Activated CD8-positive, alpha-beta memory T cell treated with anti-CD3 and anti-CD28 coated beads for 24 hours (primary cell): Measurements from ENCODE around the gene ELFN2.

ENCODE experiments used
- DNase-seq: peaks from one replicate; pipeline ENCODE4 v3.0.0-alpha.2; 2020

ELFN2 gene

DNA sequence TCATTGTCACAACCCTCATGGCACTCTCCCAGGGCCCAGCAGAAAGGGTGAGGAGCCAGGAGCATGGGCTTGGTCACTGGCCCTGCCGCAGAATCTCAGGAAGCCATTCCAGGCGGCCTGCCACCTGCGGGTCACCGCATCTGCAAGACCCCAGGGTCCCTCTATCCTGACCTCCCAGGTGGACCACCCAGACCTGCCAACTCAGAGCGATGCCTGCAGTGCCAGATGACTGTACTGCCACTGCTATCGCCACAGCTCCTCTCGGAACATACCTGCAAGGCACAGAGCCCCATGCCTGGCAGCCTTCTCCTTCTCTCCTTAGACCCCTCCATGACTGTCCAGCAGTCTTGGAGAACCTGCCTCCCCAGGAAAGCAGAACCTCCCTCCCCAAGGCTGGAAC, 26.4 kb upstream of the ELFN2 start:
- DNase-seq = no peak

DNA sequence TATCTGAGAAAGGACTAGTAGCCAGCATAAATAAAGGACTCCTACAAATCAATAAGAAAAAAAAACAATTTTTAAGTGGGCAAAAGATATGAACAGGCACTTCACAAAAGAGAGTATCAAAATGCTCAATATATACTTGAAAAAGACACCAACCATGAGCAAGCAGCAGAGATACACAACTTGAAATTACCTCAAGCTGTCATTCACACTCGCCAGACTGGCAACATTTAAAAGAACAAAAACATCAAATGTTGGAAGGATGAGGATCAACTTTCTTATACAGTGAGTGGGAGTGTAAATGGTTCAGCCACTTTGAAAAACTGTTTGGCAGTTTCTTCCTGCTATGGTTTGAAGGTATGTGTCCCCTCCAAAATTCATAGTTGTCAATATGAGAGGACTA, 23.9 kb upstream of the ELFN2 start:
- DNase-seq = no peak

DNA sequence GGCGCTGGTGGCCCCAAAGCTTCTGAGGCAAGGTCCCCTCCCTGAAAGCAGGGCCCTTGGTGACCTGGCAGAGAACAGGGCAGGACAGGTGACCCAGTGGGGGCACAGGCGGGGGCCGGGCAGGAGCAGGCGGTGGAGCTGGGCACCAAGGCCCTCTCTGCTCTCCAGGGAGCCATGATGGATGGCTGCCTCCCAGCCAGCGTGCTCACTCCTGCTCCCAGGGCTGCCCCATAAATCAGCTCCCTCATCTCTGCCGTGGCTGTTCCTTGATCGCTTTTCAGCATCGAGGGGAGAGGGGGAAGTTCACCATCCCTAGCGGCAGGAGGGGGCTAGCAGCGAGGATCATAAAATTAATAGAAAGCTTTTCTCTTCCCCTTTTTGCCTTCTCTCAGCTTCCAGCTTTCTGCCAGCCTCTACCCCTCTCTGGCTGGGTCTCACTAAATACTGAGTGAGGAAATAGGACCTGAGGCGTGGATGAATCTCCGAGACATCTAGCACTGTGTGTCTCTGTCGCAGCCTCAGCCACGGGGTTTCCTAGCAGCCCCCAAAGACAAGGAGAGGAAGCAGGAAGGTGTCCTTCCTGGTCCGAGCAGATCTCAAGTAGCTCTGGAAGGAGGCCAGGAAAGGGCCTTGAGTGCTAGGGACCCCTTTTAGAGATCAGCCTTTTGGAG, 22.2 kb upstream of the ELFN2 start:
- DNase-seq = no peak

DNA sequence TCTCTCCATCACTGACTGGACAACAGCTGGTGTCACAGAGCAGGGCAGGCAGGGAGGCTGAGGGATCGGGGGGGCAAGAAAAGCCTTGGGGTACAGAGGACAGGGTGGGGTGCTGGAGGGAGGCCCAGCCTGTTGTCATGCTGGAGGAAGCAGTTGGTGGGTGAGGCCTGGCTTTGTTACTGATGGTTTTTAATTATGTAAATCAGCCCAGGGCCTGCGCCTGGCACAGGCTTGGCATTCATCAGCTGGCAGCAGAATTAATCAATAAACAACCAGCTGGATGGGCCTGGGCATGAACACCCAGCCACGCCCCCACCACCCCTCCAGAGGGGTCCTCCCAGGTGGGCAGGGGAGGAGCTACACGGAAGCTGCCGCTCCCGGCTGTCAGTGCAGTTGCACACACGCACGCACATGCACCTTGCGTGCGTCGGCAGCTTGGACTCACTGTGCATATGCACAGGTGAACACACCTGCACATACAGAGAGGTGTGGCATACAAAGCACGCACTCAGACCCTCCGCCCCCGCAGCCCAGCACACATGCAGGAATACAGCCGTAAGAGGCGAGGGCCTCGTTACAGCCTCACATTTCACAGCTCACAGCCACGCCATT, 21.3 kb upstream of the ELFN2 start:
- no peak for DNase-seq

DNA sequence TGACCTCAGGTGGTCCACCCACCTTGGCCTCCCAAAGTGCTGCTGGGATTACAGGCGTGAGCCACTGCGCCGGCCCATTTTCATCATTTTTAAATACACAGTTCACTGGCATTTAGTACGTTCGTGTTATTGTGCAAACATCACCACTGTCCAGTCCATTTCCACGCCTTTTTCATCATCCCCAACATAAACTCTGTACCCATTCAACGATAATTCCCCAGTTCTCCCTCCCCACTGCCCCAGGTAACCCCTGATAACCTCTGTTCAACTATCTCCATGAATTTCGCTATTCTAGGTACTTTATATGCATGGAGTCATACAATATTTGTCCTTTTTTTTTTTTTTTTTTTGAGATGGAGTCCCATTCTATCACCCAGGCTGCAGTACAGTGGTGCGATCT, 18.2 kb upstream of the ELFN2 start:
- no peak for DNase-seq

DNA sequence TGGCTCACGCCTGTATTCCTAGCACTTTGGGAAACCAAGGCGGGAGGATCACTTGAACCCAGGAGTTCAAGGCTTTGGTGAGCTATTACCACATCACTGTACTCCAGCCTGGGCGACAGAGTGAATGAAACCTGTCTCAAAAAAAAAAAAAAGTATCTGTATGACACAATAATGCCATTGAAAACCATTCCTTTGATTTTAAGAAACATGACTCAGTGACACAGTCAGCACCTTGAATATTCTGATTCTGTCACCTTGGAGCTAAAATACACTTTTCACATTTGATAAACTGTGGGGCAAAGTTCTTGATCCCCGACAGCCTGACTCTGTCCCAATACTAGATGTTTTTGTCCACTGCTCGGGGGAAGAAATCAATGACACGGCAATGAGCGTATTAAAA, 16.7 kb upstream of the ELFN2 start:
- DNase-seq = no peak

DNA sequence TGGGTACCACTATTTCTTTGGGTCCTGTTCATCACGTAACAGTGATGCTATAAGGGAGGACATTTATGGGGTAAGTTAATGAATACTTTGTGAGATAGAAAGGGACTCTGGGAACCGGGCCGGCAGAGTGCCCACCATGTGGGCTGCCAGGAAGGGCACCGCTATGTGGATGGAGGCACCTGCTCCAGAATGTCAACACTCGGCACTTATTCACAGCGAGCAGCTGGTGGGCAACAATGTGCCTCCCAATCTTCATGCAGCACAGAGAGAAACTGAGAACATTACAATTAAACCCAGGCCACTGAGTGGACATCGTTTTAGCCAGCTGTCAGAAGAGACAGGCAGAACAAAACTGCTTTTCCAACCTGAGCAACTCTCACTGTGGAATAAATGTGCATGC, 15.8 kb upstream of the ELFN2 start:
- no peak for DNase-seq

DNA sequence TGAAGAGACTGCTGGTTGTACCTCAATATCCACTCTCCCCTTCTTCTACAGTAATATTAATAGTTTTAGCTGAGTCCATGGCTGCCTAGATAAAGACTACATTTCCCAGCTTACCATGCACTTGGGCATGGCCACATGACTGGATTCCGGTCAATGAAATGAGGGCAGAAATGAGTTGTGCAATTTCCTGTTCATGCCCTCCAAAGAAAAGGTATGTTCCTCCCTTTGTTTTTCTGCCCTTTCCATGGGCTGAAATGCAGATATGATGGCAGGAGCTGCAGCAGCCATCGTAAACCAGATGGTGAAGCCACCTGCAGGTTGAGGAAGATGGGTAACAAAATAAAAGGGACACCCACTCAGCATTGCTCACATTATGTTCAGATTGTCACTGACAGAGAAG, 15.3 kb upstream of the ELFN2 start:
- DNase-seq = no peak

DNA sequence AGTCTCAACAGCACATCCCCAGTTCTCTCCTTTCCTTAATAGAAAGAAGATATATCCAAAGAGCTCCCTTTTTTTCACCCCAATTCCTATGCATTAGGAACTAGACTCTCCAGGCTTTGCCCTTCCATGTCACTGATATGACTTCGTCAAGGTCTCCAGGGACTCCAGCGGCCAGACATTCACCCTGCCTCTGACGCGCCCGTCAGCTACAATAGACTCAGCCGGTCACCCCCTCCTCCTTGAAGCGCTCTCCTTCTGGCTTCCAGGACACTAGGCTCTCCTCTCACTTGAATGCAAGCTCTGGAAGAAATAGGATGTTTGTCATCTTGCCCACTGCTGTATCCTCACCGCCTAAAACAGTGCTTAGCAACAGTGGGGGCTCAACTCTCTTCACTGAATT, 14.9 kb upstream of the ELFN2 start:
- DNase-seq = no peak

DNA sequence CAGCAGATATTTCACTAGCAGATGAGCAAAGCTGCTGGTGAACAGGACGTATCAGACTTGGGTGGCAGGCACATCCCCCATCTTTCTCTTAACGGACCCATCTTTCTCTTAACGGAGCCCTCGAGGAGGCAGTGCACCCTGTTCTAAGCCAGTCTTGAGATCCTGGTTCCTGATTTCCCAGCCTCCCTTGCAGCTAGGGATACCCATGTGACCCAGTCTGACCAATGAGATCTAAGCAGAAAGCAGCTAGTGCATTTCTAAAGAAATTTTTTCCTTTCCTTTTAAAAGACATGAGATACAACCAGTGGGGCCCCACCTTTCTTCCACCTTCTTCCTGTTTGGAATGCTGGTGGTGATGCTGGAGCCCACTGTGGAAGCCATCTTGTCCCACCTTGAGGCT, 13.6 kb upstream of the ELFN2 start:
- DNase-seq = no peak

DNA sequence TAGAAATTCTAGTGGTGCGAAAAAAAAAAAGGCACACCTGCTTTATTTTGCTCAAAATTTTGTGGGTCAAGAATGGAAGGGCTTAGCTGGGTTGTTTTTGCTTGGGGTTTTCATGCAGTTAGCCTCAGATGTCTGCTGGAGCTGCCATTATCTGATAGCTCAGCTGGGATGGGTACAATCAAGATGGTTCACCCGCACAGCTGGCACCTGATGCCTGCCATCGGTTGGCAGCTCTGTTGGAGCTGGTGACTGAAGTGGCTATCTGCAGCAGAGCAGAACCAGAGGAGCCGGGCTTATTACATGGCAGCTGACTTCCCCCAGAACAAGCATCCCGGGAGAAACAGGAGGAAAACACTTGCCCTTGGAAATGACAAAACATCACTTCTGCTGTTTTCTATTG, 12.1 kb upstream of the ELFN2 start:
- no peak for DNase-seq

DNA sequence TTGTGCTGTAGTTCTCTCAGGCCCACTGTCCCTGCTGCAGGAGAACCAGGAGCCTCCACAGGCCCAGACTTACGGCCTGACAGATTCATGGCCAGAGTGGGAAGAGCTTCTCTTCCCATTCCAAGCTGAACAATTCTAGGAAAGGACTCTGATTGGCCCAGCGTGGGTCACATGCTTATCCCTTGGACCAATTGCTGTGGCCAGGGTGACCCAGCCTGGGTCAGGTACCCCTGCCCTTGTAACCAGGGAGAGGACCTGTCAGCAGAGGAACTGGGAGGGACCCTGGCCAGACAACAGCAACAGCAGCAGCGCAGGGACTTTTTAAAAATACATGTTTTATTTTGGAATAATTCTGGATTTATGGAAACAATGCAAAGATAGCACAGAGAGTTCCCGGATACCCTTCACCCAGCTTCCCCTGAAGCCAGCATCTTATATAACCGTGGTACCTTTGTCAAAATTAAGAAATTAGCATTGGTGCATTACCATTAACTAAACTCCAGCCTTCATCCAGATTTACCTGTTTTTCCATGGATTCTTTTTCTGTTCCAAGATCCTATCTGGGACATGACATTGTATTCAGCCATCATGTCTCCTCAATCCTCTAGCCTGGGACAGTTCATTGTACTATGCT, 8.8 kb upstream of the ELFN2 start:
- DNase-seq = no peak

DNA sequence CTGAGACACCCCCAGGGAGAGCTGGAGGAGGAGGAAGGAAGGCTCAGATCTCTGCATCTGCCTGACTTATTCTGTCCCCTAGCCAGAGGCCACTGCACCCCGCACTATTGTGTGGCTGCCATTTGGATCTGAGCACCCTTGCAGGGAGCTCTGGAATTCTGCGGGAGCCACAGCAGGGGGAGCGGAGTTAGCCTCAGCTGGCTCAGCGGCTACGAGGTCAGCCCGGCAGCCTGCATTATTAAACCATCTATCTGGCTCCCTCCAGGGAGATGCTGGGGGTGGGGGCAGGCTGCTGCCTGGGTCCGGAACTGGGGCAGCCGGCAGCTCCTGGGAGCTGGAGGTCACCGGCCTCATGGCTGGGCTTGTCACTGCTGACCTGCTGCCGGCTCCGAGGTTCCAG, 6.5 kb upstream of the ELFN2 start:
- DNase-seq = no peak

DNA sequence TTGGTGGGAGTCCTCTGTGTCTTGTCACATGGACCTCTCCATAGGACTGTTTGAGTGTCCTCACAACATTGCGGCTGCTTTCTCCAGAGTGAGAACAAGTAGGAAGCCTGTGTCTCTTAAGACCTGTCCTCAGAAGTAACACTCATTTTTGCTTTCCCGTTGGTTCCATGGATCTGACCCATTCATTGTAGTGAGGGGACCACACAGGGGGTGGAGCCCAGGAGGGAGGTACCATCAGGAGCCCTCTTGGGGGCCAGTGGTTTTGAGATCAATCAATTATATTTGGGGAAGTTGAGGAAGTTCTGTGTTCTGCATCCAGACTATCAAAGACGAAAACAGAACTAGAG, 5.4 kb upstream of the ELFN2 start:
- no peak for DNase-seq

DNA sequence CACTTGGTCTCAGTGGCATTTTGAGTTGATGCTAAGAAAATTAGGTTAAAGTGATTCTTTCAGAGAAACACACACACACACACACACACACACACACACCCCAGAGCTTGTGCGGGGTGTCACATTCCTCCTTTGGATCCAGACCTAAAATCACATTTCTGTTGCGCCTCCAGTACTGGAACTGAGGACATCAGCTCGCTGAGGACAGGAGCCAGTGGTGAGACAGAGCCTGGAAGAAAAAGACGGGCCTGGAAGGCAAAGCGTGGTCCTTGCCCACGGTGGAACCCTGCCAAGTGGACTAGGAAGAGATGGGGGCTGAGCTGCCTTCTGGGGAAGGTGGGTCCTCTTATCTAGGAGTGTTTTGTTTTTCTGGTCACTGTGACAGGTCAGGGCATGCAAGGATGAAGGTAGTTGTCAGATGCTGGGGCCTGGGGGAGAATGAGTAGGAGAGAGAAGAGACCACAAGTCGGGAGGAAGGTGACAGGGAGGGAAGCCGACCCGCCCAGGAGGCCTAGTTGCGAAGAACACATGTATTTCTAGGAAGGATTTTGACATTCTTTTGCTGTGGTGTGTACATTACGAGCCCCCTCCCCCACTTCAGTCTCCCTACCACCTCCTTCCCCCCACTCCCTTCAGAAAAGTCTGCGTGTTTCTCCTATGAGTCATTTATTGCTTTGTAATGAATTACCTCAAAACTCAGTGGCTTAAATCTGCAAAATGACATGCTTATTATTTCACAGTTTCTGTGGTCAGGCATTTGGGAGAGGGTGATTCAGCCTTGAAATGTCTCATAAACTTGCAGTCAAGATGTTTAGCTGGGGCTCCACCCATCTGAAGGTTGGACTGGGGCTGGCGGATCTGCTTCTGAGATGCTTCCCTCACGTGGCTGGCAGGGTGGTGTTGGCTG, 4.8 kb upstream of the ELFN2 start:
- no peak for DNase-seq

DNA sequence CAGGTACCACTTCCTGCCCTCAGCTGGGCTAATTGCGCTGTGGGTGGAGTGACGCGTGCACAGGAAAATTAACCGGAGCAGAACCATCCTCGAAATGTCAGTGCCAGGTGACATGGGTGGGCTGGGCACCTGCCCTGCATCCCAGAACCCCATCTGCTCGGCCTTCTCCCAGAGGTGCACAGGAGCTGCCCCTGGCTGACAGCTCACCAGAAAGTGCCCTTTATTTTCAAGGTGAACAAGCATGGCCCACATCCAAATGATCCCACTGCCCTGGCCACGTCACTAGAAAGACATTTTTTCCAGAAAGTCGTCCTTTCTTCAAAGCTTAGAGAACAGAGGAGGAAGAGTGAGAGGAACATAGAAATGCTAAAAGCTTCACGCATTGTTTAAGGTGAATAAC, 4.1 kb upstream of the ELFN2 start:
- DNase-seq = no peak

DNA sequence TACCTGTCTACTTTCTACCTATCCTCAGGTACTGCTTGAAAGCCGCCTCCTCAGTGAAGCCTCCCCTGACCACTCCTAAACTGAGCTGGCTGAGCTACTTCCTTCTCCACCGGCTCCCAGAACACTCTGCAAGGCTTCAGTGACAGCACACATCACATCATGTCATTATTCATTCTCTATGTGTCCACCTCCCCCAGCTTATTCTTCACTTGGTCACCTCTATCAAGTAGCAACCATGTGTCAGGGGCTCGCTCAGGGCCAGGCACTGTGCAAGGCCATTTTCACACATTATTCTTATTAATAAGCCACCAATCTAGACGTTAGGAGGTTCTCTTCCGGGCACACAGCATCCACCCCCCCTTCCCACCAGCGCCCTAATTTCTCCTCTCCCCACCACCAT, 3.7 kb upstream of the ELFN2 start:
- no peak for DNase-seq

DNA sequence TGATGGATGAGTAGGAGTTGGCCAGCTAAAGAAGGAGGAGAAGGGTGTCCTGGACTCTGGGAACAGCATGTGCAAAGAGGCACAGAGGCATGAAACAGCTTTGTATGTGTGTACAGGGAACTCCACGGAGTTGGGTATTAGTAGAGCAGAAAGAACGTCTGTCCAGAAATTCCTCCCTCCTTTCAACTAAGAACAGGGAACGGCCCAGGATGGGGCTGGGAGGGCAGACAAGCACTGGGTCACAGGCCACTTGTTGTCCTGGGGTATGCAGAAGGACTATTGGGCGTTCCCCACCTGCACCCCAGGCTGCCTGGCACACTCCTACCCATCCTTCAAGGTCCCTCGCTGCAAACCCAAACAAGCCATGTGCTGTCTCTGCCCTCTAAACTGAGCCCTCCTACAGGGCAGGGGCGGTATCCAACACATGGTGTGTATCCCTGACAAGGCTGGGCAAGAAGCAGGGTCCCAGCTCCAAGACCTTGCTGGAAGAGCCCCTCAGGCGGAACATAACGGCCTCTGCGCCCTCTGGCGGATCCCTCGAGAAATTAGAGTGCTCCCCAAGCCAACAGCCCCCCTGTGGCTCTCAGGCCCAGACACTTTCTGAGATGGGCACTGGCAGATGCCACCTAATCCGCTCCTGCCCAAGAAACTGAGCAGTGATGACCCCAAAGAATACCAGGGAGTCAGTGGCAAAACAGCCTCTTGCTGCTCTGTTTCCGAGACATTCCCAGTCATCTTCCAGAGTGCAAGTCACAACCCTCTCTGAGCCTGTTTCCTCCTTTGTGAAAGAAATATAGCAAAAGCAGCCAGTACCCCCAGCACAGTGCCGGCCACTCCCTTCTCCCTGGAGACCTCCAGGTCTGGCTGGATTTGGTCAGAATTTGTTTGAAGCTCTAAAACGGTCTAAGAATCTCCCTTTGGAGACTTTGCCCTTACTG, 1.6 kb upstream of the ELFN2 start:
- peak; percentile 85 for DNase-seq

DNA sequence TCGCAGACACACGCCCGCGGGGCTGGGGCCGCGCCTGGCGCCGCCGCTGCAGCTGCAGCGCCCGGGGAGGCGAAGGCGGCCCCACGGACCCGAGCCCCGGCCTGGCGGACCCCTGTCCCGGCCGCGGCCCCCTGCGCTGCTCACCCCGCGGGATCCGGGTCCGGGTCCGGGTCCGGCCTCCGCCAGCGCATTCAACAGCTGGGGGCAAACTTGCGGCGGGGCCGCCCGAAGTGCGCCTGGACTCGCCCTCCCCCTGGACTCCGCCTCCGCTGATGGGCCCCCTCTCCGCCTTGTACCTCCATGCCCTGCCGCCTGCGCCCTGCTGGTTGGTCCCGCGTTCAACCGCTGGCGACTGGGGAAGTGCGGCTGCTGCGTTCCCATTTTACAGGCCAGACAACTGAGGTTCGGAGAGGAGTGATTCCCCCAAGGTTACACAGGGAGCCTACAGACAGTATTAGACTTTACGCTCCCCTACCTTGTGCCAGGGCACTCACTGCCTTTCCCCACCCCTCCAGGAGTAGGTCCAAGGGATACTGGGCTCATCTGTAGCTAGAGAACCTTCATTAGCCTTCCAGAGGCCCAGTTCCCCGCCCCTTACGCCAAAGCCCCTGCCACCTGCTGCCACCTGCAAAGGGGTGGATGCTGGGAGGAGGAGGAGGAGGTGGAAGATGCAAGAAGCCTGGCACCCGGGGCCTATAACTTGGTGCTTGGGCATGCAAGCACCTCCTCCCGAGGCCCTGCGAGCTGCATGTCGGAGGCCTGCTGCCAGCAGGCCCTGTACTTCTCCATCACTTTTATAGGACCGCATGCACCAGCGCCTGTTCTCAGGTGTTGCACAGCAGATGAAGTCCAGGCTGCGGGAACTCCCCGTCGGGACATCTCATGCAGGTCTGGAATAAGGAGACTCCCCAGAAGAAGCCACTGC, 694 bp upstream of the ELFN2 start:
- DNase-seq = no peak

DNA sequence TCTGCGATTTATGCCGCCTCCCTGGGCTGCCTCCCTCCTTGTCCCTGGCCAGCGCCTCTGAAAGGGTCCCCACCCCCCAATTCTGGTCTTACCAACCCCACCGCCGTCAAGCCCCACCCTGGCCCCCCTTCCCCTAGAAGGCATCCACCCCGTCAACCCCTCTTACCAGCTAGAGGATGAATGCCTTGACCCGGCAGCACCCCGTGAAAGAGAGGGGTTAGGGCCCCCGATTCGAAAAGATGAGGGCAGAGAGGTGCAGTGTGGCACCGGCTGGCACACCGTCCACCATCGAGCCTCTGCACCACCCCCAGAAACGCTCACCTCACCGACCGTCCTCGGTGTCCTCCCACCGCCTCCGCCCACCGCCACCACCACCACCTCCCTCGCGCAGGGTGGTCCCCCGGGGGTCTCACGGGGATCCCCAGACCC, 559 bp downstream of the ELFN2 start:
- no peak for DNase-seq
